ENCODE results near the gene RBM39.

- TF ChIP-seq POLR2A (IDR thresholded peaks at IDR 0.05; ENCODE audit: low read length): no peak
- no peak for TF ChIP-seq GATA1 (IDR thresholded peaks at IDR 0.05; ENCODE audit: low read depth, low read length)
Observed at GRCh38 chr20:35698298-35699126, 43.5 kb downstream of the RBM39 start.
